H54 (cell line): Measurements from ENCODE around the gene MRPS27.
"Not testable (repeated sequence)": the region's sequence is repeated elsewhere in the genome, so short reads cannot be mapped to it uniquely, and the experiment has no call there.

ENCODE experiments used
- DNase-seq: peaks from one replicate; pipeline ENCODE4 v3.0.0; 2011; ENCODE audit warnings: low spot score, mixed read lengths; ENCODE audit not compliant: insufficient read length
- FAIRE-seq: peaks from 3 replicates; lab custom pipeline; 2011; peaks lifted over from hg19 to GRCh38; lab: Jason Lieb, UNC
- POLR2A ChIP-seq: IDR thresholded peaks from 2 replicates; pipeline ENCODE4 v1.6.1; 2011; ENCODE audit warnings: low read depth, mild to moderate bottlenecking, low read length

The MRPS27 gene

GRCh38 chr5:72307968-72308852 lies 11.8 kb downstream of the MRPS27 start:
- DNase-seq (peak; percentile 92), FAIRE-seq (peak; percentile 96)
- TF ChIP-seq POLR2A, result peak; percentile 99

- no peak for FAIRE-seq
These were observed 12.5 kb downstream of the MRPS27 start for GRCh38 chr5:72307573-72307967.

DNA sequence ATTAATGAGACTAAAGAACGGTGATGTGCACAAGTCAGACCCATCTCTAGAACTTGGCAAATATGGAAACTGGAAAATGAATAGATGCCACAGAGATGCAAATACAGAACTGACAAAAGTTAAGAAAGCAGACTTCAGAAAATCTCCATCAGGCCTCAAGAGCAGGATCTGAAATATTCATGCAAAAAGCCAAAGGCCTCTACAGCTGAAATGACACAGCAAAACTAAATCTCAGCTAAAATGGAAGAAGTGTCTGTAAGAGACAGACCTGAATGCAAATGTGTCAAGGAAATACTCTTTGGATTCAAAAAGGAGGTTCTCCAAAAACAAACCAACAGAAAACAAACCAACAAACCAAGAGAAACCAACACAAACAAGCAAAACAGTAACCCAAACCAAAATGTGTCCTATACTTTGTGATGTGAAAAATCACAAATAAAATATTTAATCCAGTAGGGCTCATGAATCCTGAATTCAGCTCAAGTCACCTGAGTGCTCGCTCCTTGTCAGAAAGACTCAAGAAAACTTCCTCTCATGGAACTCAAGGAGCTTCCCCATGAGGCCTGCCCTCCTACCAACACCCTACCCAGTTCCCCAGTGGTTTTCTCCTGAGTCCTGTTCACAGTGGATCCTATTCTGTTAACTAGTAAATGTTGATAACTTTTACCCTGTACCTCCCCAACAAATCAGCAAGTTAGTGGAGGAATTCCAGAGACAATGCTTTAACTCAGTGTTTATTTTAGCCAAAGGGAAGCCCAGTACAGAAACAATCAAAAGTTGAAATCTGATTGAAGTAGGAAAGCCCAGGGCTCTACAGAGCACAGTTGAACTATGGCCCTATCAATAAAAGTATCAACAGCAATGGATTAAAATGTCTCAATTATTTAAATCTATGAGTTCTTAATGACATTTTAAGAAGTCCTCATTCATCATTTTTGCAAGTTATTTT lies 14.6 kb downstream of the MRPS27 start:
- TF ChIP-seq POLR2A, result no peak
- FAIRE-seq, result no peak

More at GRCh38 chr5:72307573-72307967, 12.5 kb downstream of the MRPS27 start:
- DNase-seq, result no peak
- no peak for TF ChIP-seq POLR2A

DNA sequence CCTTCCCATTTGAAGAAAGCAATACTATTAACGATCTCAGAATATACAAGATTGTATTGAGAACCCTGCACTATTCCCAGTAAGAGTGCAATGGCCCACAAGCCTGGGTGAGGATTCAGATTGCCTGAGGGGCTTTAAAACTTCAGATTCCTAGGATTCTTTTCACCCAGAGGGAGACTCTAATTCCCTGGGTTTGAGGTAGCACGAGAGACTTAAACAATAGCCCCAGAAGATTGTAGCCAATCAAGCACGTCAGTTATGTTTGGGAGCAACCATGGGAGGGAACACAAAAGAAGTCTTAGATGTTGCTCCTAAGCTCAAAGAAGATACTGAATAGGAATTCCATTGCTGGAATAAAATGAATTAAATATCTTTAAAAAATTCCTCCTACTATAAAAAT lies 17.9 kb downstream of the MRPS27 start:
- FAIRE-seq, result no peak
- no peak for TF ChIP-seq POLR2A
- no peak for DNase-seq

More for the DNA sequence above, 14.6 kb downstream of the MRPS27 start:
- no peak for DNase-seq

DNA sequence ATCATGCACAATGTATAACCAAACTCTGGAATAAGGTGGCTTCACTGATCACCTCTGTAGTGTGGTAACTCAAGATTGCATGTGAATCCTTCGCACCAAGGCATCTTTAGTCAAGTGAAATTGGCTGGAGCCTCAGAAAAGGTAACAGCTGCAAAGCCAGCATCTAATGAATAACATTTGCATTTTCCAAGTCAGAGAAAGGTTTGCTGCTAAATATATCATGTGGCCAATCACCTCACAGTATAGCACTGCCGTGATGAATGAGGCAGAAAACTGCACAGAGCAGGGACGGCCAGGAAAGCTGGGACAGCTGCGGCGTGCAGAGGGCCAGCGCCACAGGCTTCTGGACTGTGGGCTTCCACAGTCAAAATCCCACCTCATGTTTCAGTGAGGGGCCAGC lies 18.5 kb downstream of the MRPS27 start:
- no peak for TF ChIP-seq POLR2A
- DNase-seq (no peak), FAIRE-seq (no peak)

- DNase-seq, result no peak
- FAIRE-seq, result no peak
- TF ChIP-seq POLR2A, result no peak
These were observed 19.3 kb downstream of the MRPS27 start for GRCh38 chr5:72300590-72301339.

- FAIRE-seq, result no peak
These were observed 21.3 kb downstream of the MRPS27 start for GRCh38 chr5:72298711-72299110.

DNA sequence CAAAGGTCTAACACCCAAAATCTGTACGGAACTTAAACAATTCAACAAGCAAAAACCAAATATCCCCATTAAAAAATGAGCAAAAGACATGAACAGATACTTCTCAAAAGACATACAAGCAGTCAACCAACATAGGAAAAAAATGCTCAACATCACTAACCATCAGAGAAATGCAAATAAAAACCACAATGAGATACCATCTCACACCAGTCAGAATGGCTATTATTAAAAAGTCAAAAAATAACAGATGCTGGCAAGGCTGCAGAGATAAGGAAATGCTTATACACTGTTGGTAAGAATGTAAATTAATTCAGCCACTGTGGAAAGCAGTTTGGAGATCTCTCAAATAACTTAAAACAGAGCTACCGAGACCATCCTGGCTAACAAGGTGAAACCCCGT lies 21.9 kb downstream of the MRPS27 start:
- FAIRE-seq, DNase-seq: not testable (repeated sequence)

More at GRCh38 chr5:72298711-72299110, 21.3 kb downstream of the MRPS27 start:
- TF ChIP-seq POLR2A, result no peak
- DNase-seq, result no peak

DNA sequence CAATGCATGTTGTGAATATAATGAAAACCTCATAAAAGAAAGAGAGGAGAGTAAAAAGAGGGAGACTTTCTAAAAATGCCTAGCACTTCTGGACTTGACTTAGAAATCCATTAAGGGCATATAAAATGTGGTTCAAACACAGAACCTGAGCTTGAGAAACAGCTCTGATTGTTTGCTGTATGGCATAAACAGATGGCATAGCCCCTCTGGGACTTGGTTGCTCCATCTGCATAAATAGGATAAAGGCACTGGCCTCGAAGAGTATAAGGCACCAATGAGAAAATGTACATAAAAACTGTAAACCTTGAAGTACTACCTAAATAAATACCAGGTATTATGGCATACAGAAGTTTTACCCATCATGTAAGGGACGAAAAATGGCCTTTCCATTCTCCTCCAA lies 23.8 kb downstream of the MRPS27 start:
- DNase-seq, result no peak
- TF ChIP-seq POLR2A, result no peak
- FAIRE-seq, result peak; percentile 20

DNA sequence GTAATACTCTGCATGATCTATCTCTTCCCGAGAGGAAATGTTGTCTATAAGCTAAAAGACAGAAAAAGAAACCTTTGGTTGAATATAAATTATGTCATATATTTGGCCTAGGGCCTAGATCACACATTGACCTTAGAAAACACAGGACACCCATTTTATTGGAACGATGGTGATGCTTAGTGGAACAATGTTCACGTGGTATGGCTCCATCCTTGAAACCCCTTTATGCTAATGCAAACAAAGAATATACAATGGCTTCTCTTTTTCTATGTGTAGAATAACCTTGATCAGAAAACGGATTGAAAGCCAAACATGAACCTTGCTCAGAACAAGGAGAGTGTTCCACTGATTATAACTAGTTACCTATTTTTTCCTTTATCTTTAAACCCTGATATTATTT lies 24.5 kb downstream of the MRPS27 start:
- no peak for FAIRE-seq
- no peak for DNase-seq
- TF ChIP-seq POLR2A, result no peak

- peak; percentile 78 for FAIRE-seq
- no peak for DNase-seq
- no peak for TF ChIP-seq POLR2A
These were observed 25.6 kb downstream of the MRPS27 start for GRCh38 chr5:72294473-72294872.

GRCh38 chr5:72293495-72294055 lies 26.5 kb downstream of the MRPS27 start:
- TF ChIP-seq POLR2A, result no peak
- FAIRE-seq (no peak), DNase-seq (no peak)

DNA sequence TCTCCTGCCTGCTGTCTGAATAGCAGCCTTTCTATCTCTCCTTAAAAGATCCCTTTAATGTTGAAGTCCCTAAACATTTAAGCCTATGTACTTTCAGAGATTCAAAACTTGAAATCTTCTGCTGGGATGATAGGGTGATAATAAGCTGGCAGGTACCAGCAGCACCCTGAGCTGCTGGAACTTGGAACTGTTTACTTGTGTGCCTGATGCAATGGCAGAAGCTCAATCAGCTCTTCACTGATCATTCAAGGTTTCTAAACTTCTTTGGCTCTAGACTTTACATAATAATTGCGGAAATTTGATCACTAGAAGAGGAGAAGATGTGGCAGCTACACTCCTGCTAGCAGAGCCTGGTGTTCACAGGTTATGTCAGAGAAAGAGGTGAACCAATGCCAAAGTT lies 27.6 kb downstream of the MRPS27 start:
- no peak for FAIRE-seq

More for the DNA sequence above, 27.6 kb downstream of the MRPS27 start:
- DNase-seq, result no peak
- TF ChIP-seq POLR2A, result no peak
